Transverse colon (tissue), 4 donors: ENCODE measurements around the gene PDF. TPM values are rescaled to one million over a fixed set of nuclear protein-coding genes. Genes with fewer than 3 reads are reported as not detected.

Experiments
- DNase-seq: peaks from one replicate; pipeline ENCODE4 v3.0.0-alpha.2; 2019
- H3K27ac ChIP-seq, 4 donors: fragments of 200-600 bp; sonication (generic); 2 replicates each; pipeline ENCODE4 v1.5.1; 2016 to 2018; ENCODE audit warnings: inconsistent platforms in 4 of 4
- H3K27me3 ChIP-seq: fragments of 200-600 bp; sonication (generic); 2 replicates; pipeline ENCODE4 v1.5.1; 2017; ENCODE audit warnings: inconsistent platforms
- H3K36me3 ChIP-seq, 4 donors: fragments of 200-600 bp; sonication (generic); 2 replicates each; pipeline ENCODE4 v1.5.1; 2017 to 2019; ENCODE audit warnings: inconsistent platforms in 4 of 4
- H3K4me1 ChIP-seq, 4 donors: fragments of 200-600 bp; sonication (generic); 2 replicates each; pipeline ENCODE4 v1.5.1; 2017 to 2020; ENCODE audit warnings: inconsistent platforms in 4 of 4
- H3K4me3 ChIP-seq, 4 donors: fragments of 200-600 bp; sonication (generic); 1 replicate in 1 of 4; 2 replicates in 3 of 4; pipeline versions ENCODE4 v1.5.1 to v1.6.1; 2017 to 2019; ENCODE audit warnings: inconsistent platforms in 4 of 4
- H3K9me3 ChIP-seq, 2 donors: fragments of 200-600 bp; sonication (generic); 2 replicates each; pipeline ENCODE4 v1.5.1; 2017 to 2019; ENCODE audit warnings: inconsistent platforms in 2 of 2
- CTCF ChIP-seq, 5 experiments: fragments of 200-600 bp in 3 of 5; fragments of 450-650 bp in 2 of 5; sonication (generic) in 3 of 5; IDR thresholded peaks; 1 replicate in 2 of 5; 2 replicates in 3 of 5; pipeline ENCODE4 v1.5.1; 2016 to 2017; ENCODE audit warnings: antibody characterized with exemption in 5 of 5, inconsistent platforms in 3 of 5, mild to moderate bottlenecking in 2 of 5, moderate library complexity in 1 of 5
- EP300 ChIP-seq: sonication (generic); formaldehyde crosslinking; IDR thresholded peaks from one replicate; pipeline ENCODE4 v1.6.1; 2017; ENCODE audit warnings: antibody characterized with exemption, low read depth
- POLR2A ChIP-seq: fragments of 450-650 bp; IDR thresholded peaks from one replicate; pipeline ENCODE4 v1.6.1; 2016; ENCODE audit warnings: antibody characterized with exemption, mild to moderate bottlenecking, moderate library complexity
- POLR2AphosphoS5 ChIP-seq, 3 donors: sonication (generic); formaldehyde crosslinking; IDR thresholded peaks; one replicate each; pipeline ENCODE4 v1.6.1; 2016; ENCODE audit warnings: antibody characterized with exemption in 3 of 3
- WGBS, 2 donors: methylation state at CpG; one replicate each; pipeline ENCODE4 v1.1.5; 2018; ENCODE audit warnings: low coverage in 1 of 2; 5-methylcytosine and 5-hydroxymethylcytosine counted together
- in situ Hi-C, 4 donors: fragments of 200-750 bp; cut with MboI; loops; one replicate each; pipeline versions ENCODE4 v1.15.0 to v1.15.1; 2017; ENCODE audit warnings: low sequenced_read_pairs in 3 of 4, low pct_ligation_motif_present in 1 of 4, low pct_unique_long_range_greater_than_20kb in 1 of 4
- intact Hi-C: fragments of 100-400 bp; cut with DNase I; formaldehyde crosslinking; loops from one replicate; pipeline ENCODE4 v1.15.1; 2023; ENCODE audit warnings: low total_unique reads
- total RNA-seq, 4 donors: library from RNA; depleted of rRNA; stranded (reverse); fragments of >200 nt; gene quantifications; one replicate each; pipeline ENCODE4 v1.1.0, GENCODE V29; 2016

The PDF gene
- total RNA-seq, 4 donors from 2014 or later: 2.2 to 19.5 (median 8.8) TPM

- Histone ChIP-seq H3K9me3 (no peaks in the 10 kb centered on the region), H3K27ac (no peak overlapping the region), H3K4me1 (peaks cover 0 to 9% (median 2%) of the 10 kb centered on the region in 4 donors), H3K4me3 (no peak overlapping the region), H3K36me3 (peaks cover 0 to 64% (median 39%) of the 10 kb centered on the region in 4 donors), H3K27me3 (no peaks in the 10 kb centered on the region)
- no peak for DNase-seq
- 40 to 93% methylated on average over 1 to 23 of the region's 30 CpGs for WGBS, 2 donors
- in situ Hi-C loops: no loop called here
- intact Hi-C loops: no loop called here
- TF ChIP-seq POLR2A (no peak), POLR2AphosphoS5 (IDR thresholded peaks at IDR 0.05) (no peak), EP300 (no peak), CTCF (IDR thresholded peaks at IDR 0.05) (no peak)
Observed at GRCh38 chr16:69319826-69320739, 10.3 kb downstream of the PDF start.

- no peak for TF ChIP-seq POLR2AphosphoS5 (IDR thresholded peaks at IDR 0.05)
- TF ChIP-seq EP300: no peak
- no peak for TF ChIP-seq CTCF (IDR thresholded peaks at IDR 0.05)
- no peak for TF ChIP-seq POLR2A
- intact Hi-C loops (no loop called here), in situ Hi-C loops (no loop called here)
- no peak overlapping the region for H3K4me3 ChIP-seq
- H3K9me3 ChIP-seq: no peaks in the 10 kb centered on the region
- no peak overlapping the region for H3K27ac ChIP-seq
- no peaks in the 10 kb centered on the region for H3K27me3 ChIP-seq
- peaks cover 0 to 64% (median 39%) of the 10 kb centered on the region in 4 donors for H3K36me3 ChIP-seq
- H3K4me1 ChIP-seq: peaks cover 0 to 6% (median 2%) of the 10 kb centered on the region in 4 donors
- WGBS, 2 donors: 90 to 100% methylated on average over 7 to 9 of the region's 9 CpGs
- no peak for DNase-seq
Observed at GRCh38 chr16:69319381-69319780, 11.0 kb downstream of the PDF start.

GRCh38 chr16:69318911-69319289 lies 11.5 kb downstream of the PDF start:
- Histone ChIP-seq H3K36me3 (peaks cover 0 to 64% (median 39%) of the 10 kb centered on the region in 4 donors), H3K4me1 (peaks cover 0 to 1% (median under 1%) of the 10 kb centered on the region in 4 donors), H3K9me3 (no peaks in the 10 kb centered on the region), H3K4me3 (no peak overlapping the region), H3K27ac (no peak overlapping the region), H3K27me3 (no peaks in the 10 kb centered on the region)
- DNase-seq: no peak
- intact Hi-C loops: no loop called here
- in situ Hi-C loops: no loop called here
- no peak for TF ChIP-seq POLR2AphosphoS5 (IDR thresholded peaks at IDR 0.05)
- no peak for TF ChIP-seq EP300
- TF ChIP-seq CTCF (IDR thresholded peaks at IDR 0.05): no peak
- TF ChIP-seq POLR2A: no peak
- 83% methylated on average over 9 of the region's 10 CpGs; no CpG with 5 or more reads in 1 of the 2 donors for WGBS, 2 donors

GRCh38 chr16:69318177-69318910 lies 12.0 kb downstream of the PDF start:
- Histone ChIP-seq H3K36me3 (peaks cover 0 to 64% (median 37%) of the 10 kb centered on the region in 4 donors), H3K4me1 (peaks cover 0 to 2% (median 0%) of the 10 kb centered on the region in 4 donors), H3K9me3 (no peaks in the 10 kb centered on the region), H3K27ac (no peak overlapping the region), H3K4me3 (no peak overlapping the region), H3K27me3 (no peaks in the 10 kb centered on the region)
- no peak for TF ChIP-seq POLR2A
- TF ChIP-seq POLR2AphosphoS5 (IDR thresholded peaks at IDR 0.05): no peak
- no peak for TF ChIP-seq CTCF (IDR thresholded peaks at IDR 0.05)
- no peak for TF ChIP-seq EP300
- DNase-seq: no peak
- intact Hi-C loops (no loop called here), in situ Hi-C loops (no loop called here)
- 87 to 95% methylated on average over 5 to 30 of the region's 30 CpGs for WGBS, 2 donors
